ENCODE data around the gene ANKRD53.

DNA sequence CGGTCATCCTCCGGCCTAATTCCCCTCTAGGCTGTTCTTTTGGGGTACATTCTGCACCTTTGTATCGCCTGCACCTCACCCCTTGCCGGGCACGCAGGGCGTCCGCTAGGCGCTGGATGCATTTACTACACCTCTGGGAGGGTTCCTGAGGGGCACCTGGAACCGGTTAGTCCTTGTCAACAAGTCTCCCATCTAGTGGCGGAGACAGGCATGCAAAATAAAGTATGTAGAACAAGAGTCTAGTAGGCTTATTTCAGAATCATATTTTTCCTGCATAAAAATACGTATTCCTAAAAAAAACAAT, 16.9 kb downstream of the ANKRD53 start:
- no peak for TF ChIP-seq YY1 (IDR thresholded peaks at IDR 0.05; ENCODE audit: low read depth)
- no peak for TF ChIP-seq RAD21 (IDR thresholded peaks at IDR 0.05; ENCODE audit: low read depth)
- TF ChIP-seq, protein P1, sequence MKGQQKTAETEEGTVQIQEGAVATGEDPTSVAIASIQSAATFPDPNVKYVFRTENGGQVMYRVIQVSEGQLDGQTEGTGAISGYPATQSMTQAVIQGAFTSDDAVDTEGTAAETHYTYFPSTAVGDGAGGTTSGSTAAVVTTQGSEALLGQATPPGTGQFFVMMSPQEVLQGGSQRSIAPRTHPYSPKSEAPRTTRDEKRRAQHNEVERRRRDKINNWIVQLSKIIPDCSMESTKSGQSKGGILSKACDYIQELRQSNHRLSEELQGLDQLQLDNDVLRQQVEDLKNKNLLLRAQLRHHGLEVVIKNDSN (IDR thresholded peaks at IDR 0.05): no peak
- TF ChIP-seq CREB1 (IDR thresholded peaks at IDR 0.05; ENCODE audit: low read depth): no peak
- TF ChIP-seq TEAD4 (IDR thresholded peaks at IDR 0.05): no peak
- no peak for TF ChIP-seq FOXM1 (IDR thresholded peaks at IDR 0.05; ENCODE audit: borderline replicate concordance, low read depth)
- TF ChIP-seq TAF1 (IDR thresholded peaks at IDR 0.05; ENCODE audit: low read depth): no peak
- TF ChIP-seq EP300 (IDR thresholded peaks at IDR 0.05; ENCODE audit: borderline replicate concordance): no peak
- TF ChIP-seq CEBPB (IDR thresholded peaks at IDR 0.05): no peak

Data from Ishikawa (cell line).